Hindlimb muscle (tissue), 1 donor: ENCODE measurements around the gene FMO2. TPM values are rescaled to one million over a fixed set of nuclear protein-coding genes. Genes with fewer than 3 reads are reported as not detected.

Experiments used
- DNase-seq: peaks from one replicate; pipeline ENCODE4 v3.0.0-alpha.2; 2013
- polyA plus RNA-seq: library from polyadenylated mRNA; unstranded; fragments of 120-200 nt; gene quantifications from one replicate; pipeline ENCODE4 v1.2.1, GENCODE V29; 2013; ENCODE audit not compliant: insufficient read length

FMO2 gene
- polyA plus RNA-seq: 1.1 TPM

GRCh38 chr1:171185091-171185490, at the start of gene FMO2:
FMO2 (plus strand) TSS chr1:171185300; CDS start chr1:171185714, 414 bp downstream.
- peak; percentile 58 for DNase-seq

- DNase-seq: no peak
These were observed 47.5 kb upstream of the FMO2 start for GRCh38 chr1:171137580-171137979.

- no peak for DNase-seq
These were observed 46.1 kb upstream of the FMO2 start for GRCh38 chr1:171138980-171139379.

GRCh38 chr1:171139890-171140289, 45.2 kb upstream of the FMO2 start:
- no peak for DNase-seq

GRCh38 chr1:171140401-171140800, 44.7 kb upstream of the FMO2 start:
- DNase-seq: no peak

GRCh38 chr1:171140956-171141687, 44.0 kb upstream of the FMO2 start:
- DNase-seq: no peak

- peak; percentile 88 for DNase-seq
These were observed 43.2 kb upstream of the FMO2 start for GRCh38 chr1:171141688-171142415.

GRCh38 chr1:171142416-171143385, 42.4 kb upstream of the FMO2 start:
- DNase-seq: peak; percentile 76

GRCh38 chr1:171150156-171150555, 34.9 kb upstream of the FMO2 start:
- DNase-seq: no peak

- no peak for DNase-seq
These were observed 32.6 kb upstream of the FMO2 start for GRCh38 chr1:171152549-171152948.

GRCh38 chr1:171155484-171155883, 29.6 kb upstream of the FMO2 start:
- no peak for DNase-seq

GRCh38 chr1:171158096-171158495, 27.0 kb upstream of the FMO2 start:
- DNase-seq: no peak

GRCh38 chr1:171158551-171158950, 26.5 kb upstream of the FMO2 start:
- DNase-seq: no peak

GRCh38 chr1:171159148-171159547, 26.0 kb upstream of the FMO2 start:
- DNase-seq: no peak

- no peak for DNase-seq
These were observed 24.9 kb upstream of the FMO2 start for GRCh38 chr1:171160211-171160610.

GRCh38 chr1:171160639-171161354, 24.3 kb upstream of the FMO2 start:
- no peak for DNase-seq

- DNase-seq: no peak
These were observed 23.7 kb upstream of the FMO2 start for GRCh38 chr1:171161431-171161830.

- no peak for DNase-seq
These were observed 18.7 kb upstream of the FMO2 start for GRCh38 chr1:171166361-171166760.

- no peak for DNase-seq
These were observed 17.3 kb upstream of the FMO2 start for GRCh38 chr1:171167785-171168184.

GRCh38 chr1:171172471-171172870, 12.6 kb upstream of the FMO2 start:
- DNase-seq: no peak

- DNase-seq: no peak
These were observed 12.0 kb upstream of the FMO2 start for GRCh38 chr1:171173069-171173468.
